ENCODE data around the gene SPNS1.
"Not testable (repeated sequence)": the region's sequence is repeated elsewhere in the genome, so short reads cannot be mapped to it uniquely, and the experiment has no call there.

SPNS1 gene

GRCh38 chr16:28958836-28959235, 15.7 kb upstream of the SPNS1 start:
- no peak for DNase-seq

GRCh38 chr16:28964072-28964471, 10.5 kb upstream of the SPNS1 start:
- DNase-seq: no peak

GRCh38 chr16:28964496-28964895, 10.1 kb upstream of the SPNS1 start:
- DNase-seq: no peak

- no peak for DNase-seq
Observed at GRCh38 chr16:28967156-28967555, 7.4 kb upstream of the SPNS1 start.

- DNase-seq: not testable (repeated sequence)
Observed at GRCh38 chr16:28969696-28970095, 4.9 kb upstream of the SPNS1 start.

- no peak for DNase-seq
Observed at GRCh38 chr16:28974007-28974436, 556 bp upstream of the SPNS1 start.

GRCh38 chr16:28975158-28975599, 601 bp downstream of the SPNS1 start:
- DNase-seq: no peak

- no peak for DNase-seq
Observed at GRCh38 chr16:28977703-28978662, 3.4 kb downstream of the SPNS1 start.

- not testable (repeated sequence) for DNase-seq
Observed at GRCh38 chr16:28980330-28980729, 5.8 kb downstream of the SPNS1 start.

GRCh38 chr16:28980929-28981328, 6.4 kb downstream of the SPNS1 start:
- DNase-seq: no peak

- DNase-seq: peak; percentile 33
Observed at GRCh38 chr16:28981517-28981916, 6.9 kb downstream of the SPNS1 start.

- DNase-seq: no peak
Observed at GRCh38 chr16:28982418-28982817, 7.8 kb downstream of the SPNS1 start.

- DNase-seq: no peak
Observed at GRCh38 chr16:28982949-28983348, 8.4 kb downstream of the SPNS1 start.

GRCh38 chr16:28983644-28984043, 9.1 kb downstream of the SPNS1 start:
- no peak for DNase-seq

GRCh38 chr16:28984091-28984490, 9.5 kb downstream of the SPNS1 start:
- DNase-seq: no peak

- peak; percentile 79 for DNase-seq
Observed at GRCh38 chr16:28984619-28985135, 10.1 kb downstream of the SPNS1 start, which contains the start of gene LAT. Gene LAT (plus strand): TSS chr16:28985052. CDS start chr16:28985418, 366 bp downstream.

GRCh38 chr16:28985211-28986041, 10.8 kb downstream of the SPNS1 start:
- no peak for DNase-seq

- no peak for DNase-seq
Observed at GRCh38 chr16:28986046-28986445, 11.5 kb downstream of the SPNS1 start.

GRCh38 chr16:28986492-28986891, 11.9 kb downstream of the SPNS1 start:
- DNase-seq: no peak

GRCh38 chr16:28987170-28987853, 12.7 kb downstream of the SPNS1 start:
- no peak for DNase-seq

- no peak for DNase-seq
Observed at GRCh38 chr16:28989363-28989762, 14.8 kb downstream of the SPNS1 start.

GRCh38 chr16:28990375-28991040, 15.9 kb downstream of the SPNS1 start:
- peak; percentile 59 for DNase-seq

Measured in activated CD4-positive, alpha-beta T cell treated with anti-CD3 and anti-CD28 coated beads, Interleukin-2, amount 50 U/mL, for 1 hour (primary cell).